Measurements from ENCODE around the gene MAPT. TPM values are rescaled to one million over a fixed set of nuclear protein-coding genes. Genes with fewer than 3 reads are reported as not detected.
"Not testable (repeated sequence)": the region's sequence is repeated elsewhere in the genome, so short reads cannot be mapped to it uniquely, and the experiment has no call there.

Gene MAPT
- total and polyA plus RNA-seq, 3 donors from 2014 or later = 5.0 to 100 (median 6.1) TPM

DNA sequence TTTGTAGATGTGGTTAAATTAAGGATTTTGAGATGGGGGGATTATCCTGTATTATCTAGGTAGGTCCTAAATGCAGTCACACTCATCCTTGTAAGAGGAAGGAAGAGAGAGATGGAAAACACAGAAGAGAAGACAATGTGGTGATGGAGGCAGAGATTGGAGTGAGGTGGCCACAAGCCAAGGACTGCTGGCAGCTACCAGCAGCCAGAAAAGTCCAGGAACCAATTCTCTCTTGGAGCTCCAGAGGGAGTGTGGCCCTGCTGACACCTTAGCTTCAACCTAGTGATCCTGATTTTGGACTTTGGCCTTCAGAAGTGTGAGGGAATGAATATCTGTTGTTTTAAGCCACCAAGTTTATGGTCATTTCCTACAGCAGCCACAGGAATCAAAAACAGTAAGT lies 18.0 kb downstream of the MAPT start:
- Histone ChIP-seq H3K9me3 (no peaks in the 10 kb centered on the region), H3K4me1 (no peaks in the 10 kb centered on the region), H3K27ac (no peak overlapping the region), H3K36me3 (ENCODE audit: low read depth, missing control alignments) (no peaks in the 10 kb centered on the region), H3K4me3 (no peak overlapping the region), H3K27me3 (no peaks in the 10 kb centered on the region)
- DNase-seq = no peak
- TF ChIP-seq, protein P1, sequence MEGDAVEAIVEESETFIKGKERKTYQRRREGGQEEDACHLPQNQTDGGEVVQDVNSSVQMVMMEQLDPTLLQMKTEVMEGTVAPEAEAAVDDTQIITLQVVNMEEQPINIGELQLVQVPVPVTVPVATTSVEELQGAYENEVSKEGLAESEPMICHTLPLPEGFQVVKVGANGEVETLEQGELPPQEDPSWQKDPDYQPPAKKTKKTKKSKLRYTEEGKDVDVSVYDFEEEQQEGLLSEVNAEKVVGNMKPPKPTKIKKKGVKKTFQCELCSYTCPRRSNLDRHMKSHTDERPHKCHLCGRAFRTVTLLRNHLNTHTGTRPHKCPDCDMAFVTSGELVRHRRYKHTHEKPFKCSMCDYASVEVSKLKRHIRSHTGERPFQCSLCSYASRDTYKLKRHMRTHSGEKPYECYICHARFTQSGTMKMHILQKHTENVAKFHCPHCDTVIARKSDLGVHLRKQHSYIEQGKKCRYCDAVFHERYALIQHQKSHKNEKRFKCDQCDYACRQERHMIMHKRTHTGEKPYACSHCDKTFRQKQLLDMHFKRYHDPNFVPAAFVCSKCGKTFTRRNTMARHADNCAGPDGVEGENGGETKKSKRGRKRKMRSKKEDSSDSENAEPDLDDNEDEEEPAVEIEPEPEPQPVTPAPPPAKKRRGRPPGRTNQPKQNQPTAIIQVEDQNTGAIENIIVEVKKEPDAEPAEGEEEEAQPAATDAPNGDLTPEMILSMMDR (IDR thresholded peaks at IDR 0.05) = no peak
- no peak for TF ChIP-seq POLR2A (IDR thresholded peaks at IDR 0.05)
- intact Hi-C loops (cut with DNase I; ENCODE audit: low total_unique reads) = no loop called here

- H3K36me3 ChIP-seq (ENCODE audit: low read depth, missing control alignments); DNase-seq; H3K27ac ChIP-seq; H3K27me3 ChIP-seq; intact Hi-C loops (cut with DNase I; ENCODE audit: low total_unique reads); H3K9me3 ChIP-seq; H3K4me3 ChIP-seq; H3K4me1 ChIP-seq: not testable (repeated sequence)
- 85 to 91% methylated on average over 5 of the region's 5 CpGs for WGBS, 2 donors
Measured at GRCh38 chr17:45913030-45913429, 18.7 kb downstream of the MAPT start.

DNA sequence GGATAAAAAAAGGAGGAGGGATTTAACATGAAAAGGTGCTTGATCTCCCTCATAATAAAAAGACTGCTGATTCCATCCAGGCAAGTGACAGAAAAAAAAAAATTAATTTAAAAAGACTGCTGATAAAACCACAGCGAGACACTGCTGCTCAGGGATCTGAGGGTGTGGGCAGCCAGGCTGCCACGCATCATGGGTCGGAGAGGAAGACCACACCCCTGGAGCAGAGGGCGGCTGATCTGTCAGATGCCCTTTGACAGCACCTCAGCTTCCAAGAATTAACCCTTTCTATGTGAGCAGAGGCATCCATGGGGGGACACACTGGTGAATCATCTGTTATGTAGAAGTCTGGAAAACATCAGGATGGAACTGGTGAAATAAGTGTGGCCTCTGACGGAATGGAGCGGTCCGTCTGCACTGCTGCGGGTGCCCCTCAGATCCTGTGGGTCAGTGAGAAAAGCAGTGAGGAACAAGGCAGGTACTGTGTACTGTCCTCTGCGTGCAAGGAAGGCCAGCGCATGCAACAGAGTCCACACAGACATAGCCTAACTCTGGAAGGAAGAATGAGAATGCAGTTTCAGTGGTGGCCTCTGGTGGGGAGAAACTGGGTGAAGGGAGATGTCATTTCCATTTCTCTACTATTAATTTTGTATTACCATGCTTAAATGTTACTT lies 19.8 kb downstream of the MAPT start:
- intact Hi-C loops (cut with DNase I; ENCODE audit: low total_unique reads) = no loop called here
- Histone ChIP-seq H3K4me3 (no peak overlapping the region), H3K36me3 (ENCODE audit: low read depth, missing control alignments) (no peaks in the 10 kb centered on the region), H3K27me3 (no peaks in the 10 kb centered on the region), H3K4me1 (no peaks in the 10 kb centered on the region), H3K27ac (no peak overlapping the region), H3K9me3 (no peaks in the 10 kb centered on the region)
- TF ChIP-seq, protein P1 (IDR thresholded peaks at IDR 0.05) = no peak
- TF ChIP-seq POLR2A (IDR thresholded peaks at IDR 0.05) = no peak
- 77% methylated on average over 10 of the region's 10 CpGs for WGBS, 2 donors
- DNase-seq = no peak

- Histone ChIP-seq H3K36me3 (ENCODE audit: low read depth, missing control alignments) (no peaks in the 10 kb centered on the region), H3K27me3 (no peaks in the 10 kb centered on the region), H3K4me3 (no peak overlapping the region), H3K4me1 (no peaks in the 10 kb centered on the region), H3K9me3 (no peaks in the 10 kb centered on the region), H3K27ac (no peak overlapping the region)
- WGBS, 2 donors = 79 to 92% methylated on average over 4 of the region's 4 CpGs
- no peak for DNase-seq
- intact Hi-C loops (cut with DNase I; ENCODE audit: low total_unique reads) = no loop called here
- TF ChIP-seq, protein P1 (IDR thresholded peaks at IDR 0.05) = no peak
- no peak for TF ChIP-seq POLR2A (IDR thresholded peaks at IDR 0.05)
Measured at GRCh38 chr17:45915263-45915662, 20.9 kb downstream of the MAPT start.

DNA sequence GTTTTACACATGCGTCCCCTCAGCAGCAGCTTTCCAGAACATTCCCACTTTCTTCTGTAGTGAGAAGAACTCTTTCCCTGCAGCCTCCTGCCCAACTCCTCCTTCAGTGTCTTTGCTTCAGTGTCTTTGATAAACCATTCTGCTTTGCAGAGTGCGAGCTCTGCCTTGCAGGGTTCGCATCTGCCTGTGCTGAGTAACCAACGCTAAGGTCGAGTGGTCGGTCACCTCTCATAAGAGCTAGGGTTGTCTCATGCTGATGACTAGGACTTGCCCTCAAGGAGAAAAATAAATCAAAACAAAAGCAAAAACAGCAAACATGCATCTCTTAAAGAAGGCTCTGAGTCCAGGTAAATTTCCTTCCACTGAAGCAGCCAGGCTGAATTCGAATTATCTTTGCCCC lies 22.7 kb downstream of the MAPT start:
- TF ChIP-seq POLR2A (IDR thresholded peaks at IDR 0.05) = no peak
- TF ChIP-seq, protein P1 (IDR thresholded peaks at IDR 0.05) = no peak
- WGBS, 2 donors = 86 to 88% methylated on average over 7 of the region's 7 CpGs

More for the DNA sequence above, 22.7 kb downstream of the MAPT start:
- no peaks in the 10 kb centered on the region for H3K9me3 ChIP-seq
- H3K27me3 ChIP-seq = no peaks in the 10 kb centered on the region
- intact Hi-C loops (cut with DNase I; ENCODE audit: low total_unique reads) = no loop called here
- H3K4me3 ChIP-seq = no peak overlapping the region
- no peaks in the 10 kb centered on the region for H3K4me1 ChIP-seq
- no peak for DNase-seq
- H3K36me3 ChIP-seq (ENCODE audit: low read depth, missing control alignments) = no peaks in the 10 kb centered on the region
- H3K27ac ChIP-seq = no peak overlapping the region

All from testis (tissue), 3 donors.